NCI-H345 treated with DMSO at 0.1 percent for 48 hours (cell line): ENCODE measurements around the gene LRG1.

ENCODE experiments used
- DNase-seq: peaks from one replicate; lab custom pipeline; 2025; ENCODE audit not compliant: unreplicated experiment; lab: John Stamatoyannopoulos, UW

The LRG1 gene

DNA sequence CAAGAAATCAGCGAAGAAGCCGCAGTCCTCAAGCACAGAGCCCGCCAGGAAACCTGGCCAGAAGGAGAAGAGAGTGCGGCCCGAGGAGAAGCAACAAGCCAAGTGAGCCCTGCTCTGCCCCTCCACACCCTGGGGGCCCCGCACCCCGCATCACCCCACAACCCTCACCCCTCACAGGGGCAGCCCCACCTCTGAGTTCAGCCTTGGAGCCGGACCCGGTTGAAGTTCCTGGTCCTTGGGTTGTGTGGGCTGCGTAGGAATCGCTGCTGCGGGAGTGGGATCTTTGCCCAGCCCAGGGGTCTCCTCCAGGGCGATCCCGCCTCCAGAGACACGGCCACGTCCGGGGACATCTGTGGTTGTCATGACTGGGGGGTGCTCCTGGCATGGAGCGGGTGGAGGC lies 43.5 kb downstream of the LRG1 start:
- no peak for DNase-seq

DNA sequence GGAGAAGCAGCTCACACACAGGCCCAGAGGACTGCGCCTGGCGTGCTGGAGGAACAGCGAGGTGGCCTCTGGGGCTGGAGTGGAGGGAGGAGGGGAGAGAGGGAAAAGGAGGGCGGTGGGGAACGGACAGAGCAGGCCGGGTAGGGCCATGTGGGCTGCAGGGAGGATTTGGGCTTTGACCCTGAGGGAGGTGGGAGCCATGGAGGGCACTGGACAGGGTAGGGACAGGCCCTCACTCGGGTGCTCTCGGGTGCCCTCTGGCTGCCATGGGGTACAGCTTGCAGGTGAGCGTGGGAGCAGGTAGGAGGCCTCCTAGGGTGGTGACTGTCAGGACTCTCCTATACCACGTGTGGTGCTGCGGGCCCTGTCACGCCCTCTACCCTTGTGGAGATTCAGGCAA lies 44.4 kb downstream of the LRG1 start:
- no peak for DNase-seq

DNA sequence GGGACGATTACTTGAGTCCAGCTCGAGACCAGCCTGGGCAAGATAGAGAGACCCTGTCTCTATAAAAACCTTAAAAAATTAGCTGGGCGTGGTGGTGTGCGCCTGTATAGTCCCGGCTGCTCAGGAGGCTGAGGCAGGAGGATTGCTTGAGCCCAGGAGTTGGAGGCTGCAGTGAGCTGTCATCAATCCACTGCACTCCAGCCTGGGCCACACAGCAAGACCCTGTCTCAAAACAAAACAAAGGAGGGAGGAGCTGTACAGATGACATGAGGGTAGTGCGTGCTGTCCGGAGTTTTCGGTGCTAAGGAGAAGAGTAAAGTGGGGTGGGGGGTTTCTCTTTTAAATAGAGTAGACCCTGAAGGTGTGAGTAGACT lies 45.2 kb downstream of the LRG1 start:
- no peak for DNase-seq

DNA sequence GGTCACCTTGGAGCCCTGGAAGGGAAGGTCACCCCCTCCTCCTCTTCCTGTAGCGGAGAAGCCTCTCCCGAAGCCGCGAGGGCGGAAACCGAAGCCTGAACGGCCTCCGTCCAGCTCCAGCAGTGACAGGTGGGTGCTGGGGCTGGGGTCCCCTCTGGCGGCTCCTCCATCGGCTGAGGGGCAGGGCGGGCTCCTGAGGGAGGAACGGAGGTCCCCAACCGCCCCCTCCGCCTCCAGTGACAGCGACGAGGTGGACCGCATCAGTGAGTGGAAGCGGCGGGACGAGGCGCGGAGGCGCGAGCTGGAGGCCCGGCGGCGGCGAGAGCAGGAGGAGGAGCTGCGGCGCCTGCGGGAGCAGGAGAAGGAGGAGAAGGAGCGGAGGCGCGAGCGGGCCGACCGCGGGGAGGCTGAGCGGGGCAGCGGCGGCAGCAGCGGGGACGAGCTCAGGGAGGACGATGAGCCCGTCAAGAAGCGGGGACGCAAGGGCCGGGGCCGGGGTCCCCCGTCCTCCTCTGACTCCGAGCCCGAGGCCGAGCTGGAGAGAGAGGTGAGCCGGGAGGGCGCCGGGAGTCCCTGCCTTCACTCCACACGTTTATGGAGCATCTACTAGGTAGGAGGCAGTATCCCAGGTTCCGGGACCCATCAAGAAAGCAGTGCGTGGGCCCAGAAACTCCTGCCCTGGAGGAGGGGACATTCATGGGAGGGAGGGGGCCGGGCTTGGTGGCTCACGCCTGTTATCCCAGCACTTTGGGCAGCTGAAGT lies 45.7 kb downstream of the LRG1 start:
- DNase-seq, result no peak

DNA sequence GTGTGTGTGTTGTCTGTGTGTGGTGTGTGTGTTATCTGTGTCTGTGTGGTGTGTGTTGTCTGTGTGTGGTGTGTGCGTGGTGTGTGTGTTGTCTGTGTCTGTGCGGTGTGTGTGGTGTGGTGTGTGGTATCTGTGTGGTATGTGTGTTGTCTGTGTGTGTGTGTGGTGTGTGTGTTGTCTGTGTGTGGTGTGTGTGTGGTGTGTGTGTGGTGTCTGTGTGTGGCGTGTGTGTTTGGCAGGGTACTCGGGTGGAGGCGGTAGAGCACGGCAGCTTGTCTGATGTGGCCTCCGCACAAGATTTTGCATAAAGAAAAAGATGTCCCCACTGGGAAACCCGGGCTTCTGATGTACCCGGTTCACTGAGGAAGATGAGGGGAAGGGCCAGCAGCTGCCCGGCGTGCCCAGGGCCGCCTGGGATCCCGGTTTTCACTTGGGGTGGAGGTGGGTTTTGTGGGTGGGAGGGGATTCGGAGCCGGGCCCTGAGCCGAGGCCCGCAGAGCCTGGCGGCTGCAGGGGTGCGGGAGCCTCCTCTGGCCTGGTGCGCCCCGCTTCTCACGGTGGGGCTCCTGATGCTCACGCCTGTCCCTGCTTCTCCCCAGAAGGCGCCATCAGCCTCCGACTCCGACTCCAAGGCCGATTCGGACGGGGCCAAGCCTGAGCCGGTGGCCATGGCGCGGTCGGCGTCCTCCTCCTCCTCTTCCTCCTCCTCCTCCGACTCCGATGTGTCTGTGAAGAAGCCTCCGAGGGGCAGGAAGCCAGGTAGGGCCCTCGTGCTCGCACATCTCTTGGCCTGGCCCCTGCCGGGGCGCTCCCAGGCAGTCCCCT lies 46.5 kb downstream of the LRG1 start:
- no peak for DNase-seq

DNA sequence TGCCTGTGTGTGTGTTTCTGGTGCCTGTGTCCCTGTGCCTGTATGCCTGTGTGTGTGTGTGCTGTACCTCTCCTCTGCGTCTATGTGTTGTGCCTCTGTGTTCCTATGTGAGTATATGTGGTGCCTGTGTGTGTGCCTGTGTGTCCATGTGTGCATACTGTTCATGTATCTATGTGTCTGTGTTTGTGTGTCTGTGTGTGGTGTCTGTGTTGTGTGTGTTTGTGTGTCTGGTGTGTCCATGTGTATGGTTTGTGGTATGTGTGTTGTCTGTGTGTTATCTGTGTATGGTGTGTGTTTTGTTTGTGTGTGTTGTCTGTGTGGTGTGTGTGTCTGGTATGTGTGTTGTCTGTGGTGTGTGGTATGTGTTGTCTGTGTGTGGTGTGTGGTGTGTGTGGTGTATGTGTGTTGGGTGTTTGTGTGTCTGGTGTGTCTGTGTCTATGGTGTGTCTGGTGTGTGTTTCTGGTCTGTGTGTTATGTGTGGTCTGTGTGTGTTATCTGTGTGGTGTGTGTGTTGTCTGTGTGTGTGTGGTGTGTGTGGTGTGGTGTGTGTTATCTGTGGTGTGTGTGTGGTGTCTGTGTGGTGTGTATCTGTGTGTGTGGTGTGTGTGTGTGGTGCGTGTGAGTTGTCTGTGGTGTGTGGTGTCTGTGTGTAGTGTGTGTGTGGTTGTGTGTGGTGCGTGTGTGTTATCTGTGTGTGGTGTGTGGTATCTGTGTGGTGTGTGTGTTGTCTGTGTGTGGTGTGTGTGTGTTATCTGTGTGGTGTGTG lies 47.3 kb downstream of the LRG1 start:
- DNase-seq, result no peak

DNA sequence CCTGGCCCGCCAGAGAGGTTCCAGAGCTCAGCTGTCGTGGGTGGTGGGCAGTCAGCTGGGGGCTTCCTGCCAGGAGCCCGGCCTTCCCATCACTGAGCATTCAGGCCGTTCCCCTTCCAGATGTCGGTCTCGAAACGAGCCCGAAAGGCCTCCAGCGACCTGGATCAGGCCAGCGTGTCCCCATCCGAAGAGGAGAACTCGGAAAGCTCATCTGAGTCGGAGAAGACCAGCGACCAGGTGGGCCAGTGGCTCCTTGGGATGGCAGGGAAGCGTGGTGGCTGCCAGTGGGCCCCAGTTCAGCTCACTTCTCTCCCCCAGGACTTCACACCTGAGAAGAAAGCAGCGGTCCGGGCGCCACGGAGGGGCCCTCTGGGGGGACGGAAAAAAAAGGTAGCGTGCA lies 48.4 kb downstream of the LRG1 start:
- DNase-seq, result no peak

GRCh38 chr19:4488496-4488895 lies 51.3 kb downstream of the LRG1 start:
- DNase-seq, result no peak

GRCh38 chr19:4487572-4487971 lies 52.3 kb downstream of the LRG1 start:
- no peak for DNase-seq
